Anterior cingulate cortex (tissue), 58 donors: Measurements from ENCODE around the gene RAD50.
"Not testable (repeated sequence)": the region's sequence is repeated elsewhere in the genome, so short reads cannot be mapped to it uniquely, and the experiment has no call there.

Experiments used
- DNase-seq, 58 donors: peaks; one replicate each; lab custom pipeline; 2025; lab: John Stamatoyannopoulos, UW

The RAD50 gene

DNA sequence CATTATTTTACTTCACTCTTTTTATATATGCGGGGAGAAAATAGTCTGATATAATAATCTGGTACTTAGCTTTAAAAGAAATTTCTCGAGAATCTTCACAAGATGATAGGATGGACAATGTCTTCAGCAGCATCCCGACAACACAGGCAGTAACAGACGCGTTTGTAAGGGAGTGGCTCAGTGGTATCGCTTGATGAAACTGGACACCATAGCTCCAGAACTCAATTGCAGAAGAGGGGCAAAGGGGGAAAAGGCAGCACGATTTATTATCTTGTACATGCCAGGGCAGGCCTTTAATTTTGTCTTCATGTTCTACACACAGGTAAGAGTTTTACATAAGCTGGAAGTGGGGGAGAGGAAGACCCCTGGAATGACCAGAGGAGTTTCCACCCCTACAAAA is 132.7 kb downstream of the RAD50 start:
- no peak for DNase-seq

GRCh38 chr5:132690156-132690555 is 133.4 kb downstream of the RAD50 start:
- no peak for DNase-seq

DNA sequence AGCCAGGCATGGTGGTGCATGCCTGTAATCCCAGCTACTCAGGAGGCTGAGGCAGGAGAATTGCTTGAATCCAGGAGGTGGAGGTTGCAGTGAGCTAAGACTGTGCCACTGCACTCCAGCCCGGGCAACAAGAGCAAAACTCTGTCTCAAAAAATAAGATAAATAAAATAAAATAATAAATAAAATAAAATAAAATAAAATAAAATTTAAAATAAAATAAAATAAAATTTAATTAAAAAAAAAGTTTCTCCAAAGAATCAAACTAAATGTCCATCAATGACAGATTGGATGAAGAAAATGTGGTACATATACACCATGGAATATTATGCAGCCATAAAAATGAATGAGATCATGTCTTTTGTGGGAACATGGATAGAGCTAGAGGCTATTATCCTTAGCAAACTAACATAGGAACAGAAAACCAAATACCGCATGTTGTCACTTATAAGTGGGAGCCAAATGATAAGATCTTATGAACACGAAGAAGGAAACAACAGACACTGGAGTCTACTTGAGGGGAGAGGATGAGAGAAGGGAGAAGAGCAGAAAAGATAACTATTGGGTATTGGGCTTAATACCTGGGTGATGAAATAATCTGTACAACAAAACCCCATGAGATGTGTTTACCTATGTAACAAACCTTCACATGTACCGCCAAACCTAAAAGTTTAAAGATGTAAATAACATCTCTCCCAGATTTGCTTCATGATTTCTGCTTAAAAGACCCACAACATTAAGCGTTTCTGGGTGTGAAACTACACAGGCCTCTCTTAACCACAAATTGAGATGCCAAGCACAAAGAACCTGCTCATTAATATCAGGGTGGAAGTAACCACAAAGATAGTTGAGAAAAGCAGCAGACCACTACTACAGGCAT is 135.2 kb downstream of the RAD50 start:
- DNase-seq: not testable (repeated sequence)

DNA sequence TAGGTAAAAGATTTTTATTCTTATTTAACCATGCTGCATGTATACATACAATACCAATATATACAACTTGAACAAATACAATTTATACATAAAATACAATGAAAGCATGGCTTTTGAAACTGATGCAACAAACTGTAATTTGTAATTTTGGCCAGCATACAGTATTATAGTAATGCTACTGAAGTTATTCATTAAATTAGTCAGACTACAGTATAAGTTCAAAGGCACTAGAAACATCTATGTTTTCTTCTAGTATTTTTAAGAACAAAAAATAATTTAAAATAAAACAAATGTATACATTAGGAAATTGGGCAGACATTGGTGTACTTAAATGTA is 135.8 kb downstream of the RAD50 start:
- no peak for DNase-seq
